Endothelial cell of umbilical vein (primary cell): Measurements from ENCODE around the gene CCDC85C. TPM values are rescaled to one million over a fixed set of nuclear protein-coding genes. Genes with fewer than 3 reads are reported as not detected.

Experiments
- BruUV-seq: library from RNA; stranded (reverse); fragments of 400-500 nt; replicated peaks from 2 replicates; lab custom pipeline; 2021; lab: Mats Ljungman, UMichigan
- CTCF ChIA-PET: fragments of 300-600, 350-600 bp; sonication (Branson Sonifier 250); formaldehyde crosslinking; loops from one replicate; lab custom pipeline; 2021; ENCODE audit warnings: antibody characterized with exemption, inconsistent platforms; lab: Charles Lee
- POLR2A ChIA-PET: fragments of 300-600, 350-600 bp; sonication (Branson Sonifier 250); formaldehyde crosslinking; loops from one replicate; lab custom pipeline; 2021; ENCODE audit warnings: antibody characterized with exemption, inconsistent platforms; lab: Charles Lee
- DNase-seq: peaks from one replicate; pipeline ENCODE4 v3.0.0-alpha.2; 2011; ENCODE audit warnings: low read depth, low spot score
- FAIRE-seq: peaks from 2 replicates; lab custom pipeline; 2011; peaks lifted over from hg19 to GRCh38; lab: Jason Lieb, UNC
- H2AFZ ChIP-seq: 2 replicates; pipeline ENCODE4 v1.6.0; 2012; ENCODE audit warnings: low read depth, low read length, control low read depth, inconsistent platforms
- H3K27ac ChIP-seq: 2 replicates; pipeline ENCODE4 v1.5.1; 2011; ENCODE audit warnings: low read depth, mild to moderate bottlenecking, control low read depth, low read length, moderate library complexity; ENCODE audit not compliant: insufficient read depth
- H3K27me3 ChIP-seq, 2 experiments: 2 replicates each; pipeline versions ENCODE4 v1.6.0 to v1.6.1; 2011; ENCODE audit warnings: low read length in 2 of 2, mixed read lengths in 1 of 2; ENCODE audit not compliant: control insufficient read depth in 2 of 2, insufficient read depth in 2 of 2
- H3K36me3 ChIP-seq, 2 experiments: 2 replicates in 1 of 2; 3 replicates in 1 of 2; pipeline ENCODE4 v1.5.1; 2011; ENCODE audit warnings: low read length in 2 of 2, mild to moderate bottlenecking in 1 of 2, moderate library complexity in 1 of 2; ENCODE audit not compliant: control insufficient read depth in 2 of 2, insufficient read depth in 2 of 2; ENCODE audit errors: extremely low read depth in 1 of 2
- H3K4me1 ChIP-seq: 3 replicates; pipeline ENCODE4 v1.5.1; 2011; ENCODE audit warnings: mild to moderate bottlenecking, low read length; ENCODE audit not compliant: control insufficient read depth, insufficient read depth; ENCODE audit errors: extremely low read depth
- H3K4me2 ChIP-seq: 2 replicates; pipeline ENCODE4 v1.6.1; 2011; ENCODE audit warnings: low read length, control low read depth, mixed read lengths; ENCODE audit not compliant: insufficient read depth
- H3K4me3 ChIP-seq, 3 experiments: fragments of 200-600 bp in 1 of 3; sonication (generic), shearing (Covaris generic) in 1 of 3; replicated peaks in 1 of 3; 2 replicates each; pipeline ENCODE4 v1.5.1; 2011 to 2016; ENCODE audit warnings: control low read depth in 3 of 3, low read length in 3 of 3, mild to moderate bottlenecking in 2 of 3, inconsistent platforms in 1 of 3, low read depth in 1 of 3, moderate library complexity in 1 of 3; ENCODE audit not compliant: insufficient read depth in 1 of 3
- H3K79me2 ChIP-seq: 2 replicates; pipeline ENCODE4 v1.6.0; 2012; ENCODE audit warnings: low read length, inconsistent platforms; ENCODE audit not compliant: control insufficient read depth, insufficient read depth
- H3K9ac ChIP-seq: replicated peaks from 2 replicates; pipeline ENCODE3; 2011; ENCODE audit warnings: low read length, control low read depth; ENCODE audit not compliant: insufficient read depth; ENCODE audit errors: extremely low read depth
- H3K9me1 ChIP-seq: replicated peaks from 3 replicates; pipeline ENCODE4 v1.6.0; 2011; ENCODE audit warnings: mild to moderate bottlenecking, low read length; ENCODE audit not compliant: control insufficient read depth, insufficient read depth; ENCODE audit errors: extremely low read depth
- H3K9me3 ChIP-seq: replicated peaks from 2 replicates; pipeline ENCODE4 v1.5.1; 2012; ENCODE audit warnings: low read length, inconsistent platforms; ENCODE audit not compliant: control insufficient read depth, insufficient read depth
- H4K20me1 ChIP-seq: replicated peaks from 2 replicates; pipeline ENCODE3; 2011; ENCODE audit warnings: mild to moderate bottlenecking, low read length; ENCODE audit not compliant: control insufficient read depth, insufficient read depth; ENCODE audit errors: extremely low read depth
- CTCF ChIP-seq, 2 donors: IDR thresholded peaks; 1 replicate in 1 of 2; 2 replicates in 1 of 2; pipeline ENCODE4 v1.5.1; 2011; ENCODE audit warnings: low read length in 2 of 2, mild to moderate bottlenecking in 2 of 2, moderate library complexity in 2 of 2, control low read depth in 1 of 2, inconsistent platforms in 1 of 2, low read depth in 1 of 2; ENCODE audit not compliant: insufficient read depth in 1 of 2; ENCODE audit errors: extremely low read depth in 1 of 2
- EZH2 ChIP-seq: IDR thresholded peaks from 2 replicates; pipeline ENCODE4 v1.6.1; 2012; ENCODE audit warnings: borderline replicate concordance, low read depth, mild to moderate bottlenecking, moderate library complexity, low read length, inconsistent platforms; ENCODE audit not compliant: severe bottlenecking
- FOS ChIP-seq: IDR thresholded peaks from 2 replicates; pipeline ENCODE4 v1.6.1; 2011; ENCODE audit warnings: mild to moderate bottlenecking, low read length, moderate library complexity, borderline replicate concordance; ENCODE audit not compliant: insufficient read depth
- GATA2 ChIP-seq: IDR thresholded peaks from 2 replicates; pipeline ENCODE4 v1.7.0; 2011; ENCODE audit warnings: low read depth, mild to moderate bottlenecking, moderate library complexity, mixed read lengths, low read length; ENCODE audit not compliant: insufficient read length, insufficient read depth
- JUN ChIP-seq: IDR thresholded peaks from 2 replicates; pipeline ENCODE4 v1.6.1; 2011; ENCODE audit warnings: borderline replicate concordance, low read depth; ENCODE audit not compliant: insufficient read length, insufficient read depth
- MAX ChIP-seq: IDR thresholded peaks from 2 replicates; pipeline ENCODE4 v1.6.1; 2011; ENCODE audit not compliant: insufficient read depth, insufficient read length
- MYC ChIP-seq: IDR thresholded peaks from one replicate; pipeline ENCODE4 v1.6.1; 2011; ENCODE audit warnings: mild to moderate bottlenecking, low read depth, low read length
- POLR2A ChIP-seq: IDR thresholded peaks from 2 replicates; pipeline ENCODE4 v1.6.1; 2012; ENCODE audit warnings: low read depth, mild to moderate bottlenecking, control low read depth, low read length
- POLR2AphosphoS5 ChIP-seq: IDR thresholded peaks from 2 replicates; pipeline ENCODE4 v1.6.1; 2012; ENCODE audit warnings: low read depth, mild to moderate bottlenecking, control low read depth, low read length, moderate library complexity; ENCODE audit not compliant: insufficient read depth
- dilution Hi-C: fragments of 300-500 bp; cut with MboI; formaldehyde crosslinking; loops from one replicate; pipeline ENCODE4 v1.15.0; 2019; ENCODE audit warnings: low sequenced_read_pairs; ENCODE audit not compliant: extremely low pct_ligation_motif_present
- intact Hi-C: fragments of 100-400 bp; cut with micrococcal nuclease; formaldehyde crosslinking; loops from one replicate; pipeline ENCODE4 v1.10.0; 2022
- polyA plus RNA-seq, 4 experiments: library from polyadenylated mRNA; depleted of rRNA in 3 of 4; stranded (reverse) in 3 of 4; unstranded in 1 of 4; fragments of >200 nt; gene quantifications; 2 replicates each; pipeline versions ENCODE4 v1.2.1 to v1.2.3, GENCODE V29; 2011 to 2012; ENCODE audit warnings: missing spikeins in 1 of 4
- total RNA-seq: library from RNA; stranded (reverse); gene quantifications from 2 replicates; pipeline ENCODE4 v1.2.3, GENCODE V29; 2021

CCDC85C gene
- total and polyA plus RNA-seq, 2 donors (not counting 3 experiments of a cell fraction or from before 2014, with no cell fraction given), result 7.5 to 17.8 TPM

- Histone ChIP-seq H4K20me1 (no peaks in the 10 kb centered on the region), H3K79me2 (no peaks in the 10 kb centered on the region), H3K4me3 (no peak overlapping the region), H3K9me1 (no peaks in the 10 kb centered on the region), H3K4me2 (no peak overlapping the region), H3K27me3 (no peaks in the 10 kb centered on the region), H3K9ac (no peak overlapping the region), H3K9me3 (no peaks in the 10 kb centered on the region), H3K27ac (no peak overlapping the region), H3K36me3 (no peaks in the 10 kb centered on the region), H3K4me1 (peaks cover 4% of the 10 kb centered on the region), H2AFZ (no peak overlapping the region)
- dilution Hi-C loops (no loop called here), intact Hi-C loops (no loop called here)
- ChIA-PET POLR2A (no interaction called here), CTCF (no interaction called here)
- BruUV-seq, result no TSS peak
- no peak for DNase-seq
- FAIRE-seq, result no peak
- TF ChIP-seq CTCF (IDR thresholded peaks at IDR 0.05; ENCODE audit: extremely low read depth in 1 of 2, insufficient read depth in 1 of 2, low read depth in 1 of 2, low read length in 2 of 2) (no peak), MYC (no peak), GATA2 (no peak), MAX (no peak), FOS (no peak), POLR2AphosphoS5 (no peak), EZH2 (no peak), POLR2A (no peak), JUN (no peak)
Measured at GRCh38 chr14:99581938-99582337, 22.1 kb downstream of the CCDC85C start.
